Stimulated activated CD4-positive, alpha-beta T cell treated with anti-CD3 and anti-CD28 coated beads, Interleukin-4, amount 100 ng/mL, for 1 hour (primary cell): Measurements from ENCODE around the gene AADACL4.

ENCODE experiments used
- DNase-seq: peaks from one replicate; pipeline ENCODE4 v3.0.0-alpha.2; 2020

The AADACL4 gene

DNA sequence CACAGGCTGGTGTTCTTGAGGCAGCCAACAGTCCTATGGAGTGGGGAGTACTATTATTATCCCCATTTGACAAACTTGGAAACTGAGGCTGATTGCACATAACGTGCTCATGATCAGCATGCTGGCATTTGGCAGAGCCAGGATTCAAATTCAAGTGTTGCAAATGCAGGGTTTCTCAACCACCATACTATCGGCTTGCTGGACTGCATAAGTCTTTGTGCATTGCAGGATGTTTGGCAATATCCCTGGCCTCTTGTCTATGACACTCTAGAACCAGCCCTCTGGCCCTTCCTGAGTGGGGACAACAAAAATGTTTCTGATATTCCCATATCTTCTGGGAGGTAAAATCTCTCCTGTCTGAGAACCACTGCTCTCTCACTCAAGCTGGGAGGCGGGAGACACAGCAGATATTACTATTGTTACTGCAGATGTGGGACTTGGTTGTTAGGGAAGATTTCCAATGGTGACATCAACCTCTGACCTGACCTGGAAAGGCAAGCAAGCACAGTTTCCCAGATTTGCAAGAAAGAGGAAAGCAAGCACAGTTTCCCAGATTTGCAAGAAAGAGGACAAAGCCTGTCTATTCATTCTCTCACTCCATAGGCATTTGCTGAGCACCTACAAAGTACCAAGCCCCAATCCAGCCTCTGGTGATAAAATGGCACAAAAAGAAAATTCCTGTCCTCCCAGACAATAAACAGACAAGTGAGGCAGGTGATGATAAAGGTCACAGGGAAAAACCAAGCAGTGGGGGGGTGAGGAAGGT lies 71.0 kb downstream of the AADACL4 start:
- no peak for DNase-seq

DNA sequence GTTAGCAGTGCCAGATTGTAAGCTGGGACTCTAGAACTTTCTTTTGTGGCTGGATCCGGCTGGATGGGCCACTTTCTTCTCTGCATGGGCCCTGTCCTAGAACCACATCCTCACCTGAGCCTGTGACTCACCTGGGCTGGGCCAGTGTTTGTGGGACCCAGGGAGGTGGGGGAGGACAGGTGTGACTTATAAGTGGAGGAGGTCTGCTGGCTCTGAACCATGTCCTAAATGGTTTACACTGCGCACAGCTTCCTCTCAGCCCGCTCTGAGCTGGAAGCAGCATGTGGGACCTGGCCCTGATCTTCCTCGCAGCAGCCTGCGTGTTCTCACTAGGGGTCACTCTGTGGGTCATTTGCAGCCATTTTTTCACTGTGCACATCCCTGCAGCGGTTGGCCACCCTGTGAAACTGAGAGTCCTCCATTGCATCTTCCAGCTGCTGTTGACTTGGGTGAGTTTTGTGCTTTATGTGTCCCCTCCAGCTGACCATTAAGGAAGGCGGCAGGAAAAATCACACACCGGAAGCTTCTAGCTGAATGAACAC lies 72.1 kb downstream of the AADACL4 start, which contains the start of gene AADACL3:
TSS of gene AADACL3 (plus strand) at position 215 of the 542 bp plus-strand sequence. CDS start at position 282, 67 bp downstream.
- no peak for DNase-seq
